ENCODE results near the gene NUDT9.

Gene NUDT9

GRCh38 chr4:87497578-87497977 lies 75.2 kb downstream of the NUDT9 start:
- Histone ChIP-seq H3K27me3 (no peaks in the 10 kb centered on the region), H3K4me3 (ENCODE audit: low read depth, low read length) (no peak overlapping the region), H3K36me3 (no peaks in the 10 kb centered on the region), H3K4me1 (peaks cover 16% of the 10 kb centered on the region), H3K9me3 (no peaks in the 10 kb centered on the region)
- DNase-seq = no peak
- no peak for TF ChIP-seq CTCF (IDR thresholded peaks at IDR 0.05; ENCODE audit: low read depth, low read length)

DNA sequence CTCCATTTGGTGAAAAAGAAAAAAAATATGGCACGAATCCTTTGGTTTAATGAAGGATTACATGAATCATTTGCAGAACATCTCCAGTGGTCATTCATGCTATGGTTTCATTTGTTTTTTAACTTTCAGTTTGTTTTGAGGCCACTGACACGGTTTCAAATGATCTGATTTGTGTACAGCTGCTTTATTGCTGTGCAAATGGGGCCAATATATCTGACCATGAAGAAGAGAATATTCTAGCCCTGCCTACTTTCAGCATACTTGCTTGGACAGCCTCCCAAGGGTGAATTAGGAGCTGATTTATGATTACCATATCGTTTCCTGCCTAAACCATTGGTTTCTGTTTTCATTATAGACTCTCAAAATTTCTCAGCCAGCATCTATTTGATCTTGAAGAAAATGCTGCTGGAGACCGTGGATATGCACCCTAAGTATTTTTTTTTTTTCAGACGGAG lies 76.1 kb downstream of the NUDT9 start:
- no peak for TF ChIP-seq CTCF (IDR thresholded peaks at IDR 0.05; ENCODE audit: low read depth, low read length)
- peaks cover 22% of the 10 kb centered on the region for H3K4me1 ChIP-seq
- no peak for DNase-seq
- no peaks in the 10 kb centered on the region for H3K9me3 ChIP-seq
- no peaks in the 10 kb centered on the region for H3K36me3 ChIP-seq
- no peak overlapping the region for H3K4me3 ChIP-seq (ENCODE audit: low read depth, low read length)
- no peaks in the 10 kb centered on the region for H3K27me3 ChIP-seq

- Histone ChIP-seq H3K36me3 (no peaks in the 10 kb centered on the region), H3K4me1 (peaks cover 22% of the 10 kb centered on the region), H3K4me3 (ENCODE audit: low read depth, low read length) (peak overlapping the region; percentile 28), H3K27me3 (no peaks in the 10 kb centered on the region), H3K9me3 (no peaks in the 10 kb centered on the region)
- TF ChIP-seq CTCF (IDR thresholded peaks at IDR 0.05; ENCODE audit: low read depth, low read length) = no peak
- DNase-seq = no peak
These were observed 77.2 kb downstream of the NUDT9 start for GRCh38 chr4:87499403-87500091.

DNA sequence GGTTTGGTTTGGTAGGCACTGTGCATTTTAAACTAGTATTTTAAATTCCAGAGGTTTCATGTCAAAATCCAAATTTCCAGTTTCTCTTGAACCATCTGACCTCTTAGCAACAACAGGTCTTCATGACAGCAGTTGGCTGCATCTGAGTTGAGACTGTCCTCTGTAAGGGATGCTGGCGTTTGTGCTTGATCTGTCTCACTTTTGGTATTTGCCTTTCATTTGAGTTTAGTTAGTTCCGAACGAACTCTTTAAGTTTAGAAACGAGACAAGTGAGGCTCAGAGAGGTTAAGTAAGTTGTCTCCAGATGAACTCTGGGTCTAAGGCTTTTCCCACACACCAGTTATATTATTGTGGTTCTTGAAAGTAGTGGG lies 77.7 kb downstream of the NUDT9 start:
- Histone ChIP-seq H3K4me1 (peaks cover 22% of the 10 kb centered on the region), H3K4me3 (ENCODE audit: low read depth, low read length) (no peak overlapping the region), H3K9me3 (no peaks in the 10 kb centered on the region), H3K27me3 (no peaks in the 10 kb centered on the region), H3K36me3 (no peaks in the 10 kb centered on the region)
- no peak for TF ChIP-seq CTCF (IDR thresholded peaks at IDR 0.05; ENCODE audit: low read depth, low read length)
- DNase-seq = no peak

DNA sequence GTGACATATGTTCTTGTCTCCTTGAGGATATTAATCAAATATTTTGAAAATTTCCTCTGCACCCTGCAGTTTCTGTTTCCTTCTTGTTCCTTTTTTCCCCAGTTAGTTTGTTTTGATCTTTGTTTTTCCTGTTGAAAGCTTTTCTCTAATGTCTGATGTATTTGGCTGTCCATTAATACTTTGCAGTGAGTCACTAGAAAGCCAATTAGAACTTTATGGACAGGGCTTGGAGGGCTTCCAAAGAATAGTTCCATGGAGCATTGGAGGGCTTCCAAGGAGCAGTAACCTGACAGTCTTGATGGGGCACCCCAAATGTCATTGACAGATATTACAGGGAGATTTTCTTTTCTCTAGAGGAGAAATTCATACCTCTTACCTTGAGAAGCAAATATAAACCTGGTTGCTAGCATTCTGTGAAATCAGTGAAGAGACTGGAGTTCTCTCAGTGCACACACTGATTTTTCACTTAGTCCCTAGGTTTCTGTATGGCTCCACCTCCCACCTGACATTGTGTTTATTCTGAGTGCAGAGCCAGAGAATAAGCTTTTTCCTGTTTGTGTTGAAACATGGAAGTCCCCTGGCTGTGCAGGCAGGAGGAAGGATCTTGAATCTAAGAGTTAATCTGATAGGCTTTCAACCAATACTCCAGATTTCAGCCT lies 80.3 kb downstream of the NUDT9 start:
- Histone ChIP-seq H3K9me3 (no peaks in the 10 kb centered on the region), H3K27me3 (no peaks in the 10 kb centered on the region), H3K4me1 (peaks cover 22% of the 10 kb centered on the region), H3K36me3 (no peaks in the 10 kb centered on the region), H3K4me3 (ENCODE audit: low read depth, low read length) (no peak overlapping the region)
- peak; percentile 56 for DNase-seq
- TF ChIP-seq CTCF (IDR thresholded peaks at IDR 0.05; ENCODE audit: low read depth, low read length) = no peak

DNA sequence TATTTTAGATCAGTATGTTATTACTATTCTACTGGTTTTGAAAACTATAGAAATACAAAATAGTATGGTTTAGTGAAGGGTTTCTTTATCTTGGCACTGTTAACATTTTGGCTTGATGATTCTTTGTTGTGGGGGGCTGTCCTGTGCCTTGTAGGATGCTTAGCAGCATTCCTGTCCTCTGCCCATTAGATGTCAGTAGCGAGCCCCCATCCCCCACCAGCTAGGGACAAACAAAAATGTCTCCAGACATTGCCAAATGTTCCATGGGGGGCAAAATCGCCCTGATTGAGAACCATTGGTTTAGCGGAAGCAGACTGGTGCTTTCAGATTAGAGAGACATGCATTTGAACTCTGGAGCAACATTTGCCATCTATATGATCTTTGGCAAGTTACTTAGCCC lies 83.5 kb downstream of the NUDT9 start:
- H3K9me3 ChIP-seq = no peaks in the 10 kb centered on the region
- H3K36me3 ChIP-seq = no peaks in the 10 kb centered on the region
- DNase-seq = peak; percentile 48
- no peaks in the 10 kb centered on the region for H3K27me3 ChIP-seq
- H3K4me3 ChIP-seq (ENCODE audit: low read depth, low read length) = no peak overlapping the region
- H3K4me1 ChIP-seq = peaks cover 14% of the 10 kb centered on the region
- TF ChIP-seq CTCF (IDR thresholded peaks at IDR 0.05; ENCODE audit: low read depth, low read length) = peak; percentile 66
